Measurements from ENCODE around the gene NPL. TPM values are rescaled to one million over a fixed set of nuclear protein-coding genes. Genes with fewer than 3 reads are reported as not detected.

The NPL gene
- polyA plus RNA-seq, 3 donors from 2014 or later, result 3.6 to 9.1 (median 4.8) TPM

DNA sequence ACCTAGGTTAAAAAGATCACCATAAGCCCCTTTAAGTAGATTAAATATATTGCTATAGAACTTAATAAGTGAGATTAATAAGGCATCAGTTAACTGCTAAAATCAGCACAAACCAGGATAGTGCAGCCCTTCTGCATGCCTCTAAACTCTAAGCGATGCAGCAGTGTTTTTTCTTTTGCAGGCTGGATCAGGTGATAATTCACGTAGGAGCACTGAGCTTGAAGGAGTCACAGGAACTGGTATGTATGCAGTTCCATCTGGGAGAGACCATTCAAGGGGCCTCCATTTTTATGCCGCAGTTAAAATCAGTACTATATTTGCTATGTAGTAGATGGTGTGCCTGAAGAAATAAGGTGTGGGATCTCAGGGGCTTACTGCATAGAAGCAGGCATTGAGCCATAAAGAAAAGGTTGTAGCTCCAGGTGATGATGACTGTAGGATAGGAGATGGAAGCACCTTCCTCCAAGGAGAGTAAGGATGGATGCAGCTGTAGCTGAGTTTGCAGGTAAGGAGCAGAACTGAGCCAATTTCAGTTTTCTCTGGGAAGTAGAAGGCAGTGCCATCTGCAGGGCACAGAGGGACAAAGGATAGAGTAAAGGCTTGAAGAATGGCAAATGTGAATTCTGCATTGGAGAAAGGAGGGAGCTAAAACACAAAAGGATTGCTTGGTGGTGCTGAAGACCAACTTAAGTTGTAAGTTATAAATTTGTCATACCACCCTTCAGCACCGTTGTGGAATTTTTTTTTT is 22.6 kb downstream of the NPL start:
- Mint-ChIP-seq H3K4me1 (no peaks in the 10 kb centered on the region), H3K27ac (no peak overlapping the region), H3K27me3 (ENCODE audit: low read depth in 3 of 3) (peaks cover 0 to 2% (median 0%) of the 10 kb centered on the region in 3 donors), H3K9me3 (no peaks in the 10 kb centered on the region), H3K4me3 (no peak overlapping the region), H3K36me3 (peaks cover 15 to 23% (median 19%) of the 10 kb centered on the region in 3 donors)
- DNase-seq, result no peak

DNA sequence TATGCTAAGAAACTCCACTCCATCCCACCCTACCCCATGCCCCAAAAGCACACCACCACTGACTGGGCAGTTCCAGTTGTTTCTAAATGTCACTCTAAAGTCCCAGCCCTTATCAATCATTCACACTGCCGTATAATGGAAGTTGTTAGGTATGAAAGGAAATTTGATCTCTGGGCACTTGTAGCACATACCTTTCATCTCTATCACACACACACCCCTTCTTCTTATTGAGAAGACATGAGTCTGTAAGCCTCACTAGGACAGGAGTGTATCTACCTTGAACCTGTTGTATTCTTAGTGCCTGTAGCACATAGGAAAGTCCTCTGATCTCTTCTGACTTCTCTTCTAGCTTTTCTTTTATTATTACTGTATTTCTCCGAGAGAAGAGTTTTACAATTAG is 27.3 kb downstream of the NPL start:
- Mint-ChIP-seq H3K27ac (no peak overlapping the region), H3K27me3 (ENCODE audit: low read depth in 3 of 3) (no peaks in the 10 kb centered on the region), H3K4me3 (no peak overlapping the region), H3K9me3 (no peaks in the 10 kb centered on the region), H3K4me1 (no peaks in the 10 kb centered on the region), H3K36me3 (peaks cover 18 to 43% (median 35%) of the 10 kb centered on the region in 3 donors)
- no peak for DNase-seq

DNA sequence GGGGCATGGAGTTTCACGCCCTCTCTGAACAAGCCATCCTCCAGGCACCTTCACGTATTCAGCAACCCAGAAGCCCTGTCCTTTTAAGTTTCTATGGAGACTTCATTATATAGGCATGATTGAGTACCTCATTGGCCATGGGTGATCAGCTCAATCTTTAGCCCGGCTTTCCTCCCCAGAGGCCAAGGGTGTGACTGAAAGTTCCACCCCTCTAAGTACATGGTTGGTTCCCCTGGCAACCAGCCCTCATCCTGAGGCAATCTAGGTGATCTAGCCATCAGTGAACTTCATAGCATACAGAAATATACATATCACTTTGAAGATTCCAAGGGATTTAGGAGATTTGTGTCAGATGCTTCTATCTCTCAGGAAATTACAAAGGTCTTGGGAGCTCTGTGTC is 28.2 kb downstream of the NPL start:
- no peak overlapping the region for H3K27ac Mint-ChIP-seq
- H3K27me3 Mint-ChIP-seq (ENCODE audit: low read depth in 3 of 3), result peaks cover 0 to 2% (median 0%) of the 10 kb centered on the region in 3 donors
- no peak for DNase-seq
- no peak overlapping the region for H3K4me3 Mint-ChIP-seq
- peaks cover 19 to 44% (median 38%) of the 10 kb centered on the region in 3 donors for H3K36me3 Mint-ChIP-seq
- no peaks in the 10 kb centered on the region for H3K4me1 Mint-ChIP-seq
- no peaks in the 10 kb centered on the region for H3K9me3 Mint-ChIP-seq

DNA sequence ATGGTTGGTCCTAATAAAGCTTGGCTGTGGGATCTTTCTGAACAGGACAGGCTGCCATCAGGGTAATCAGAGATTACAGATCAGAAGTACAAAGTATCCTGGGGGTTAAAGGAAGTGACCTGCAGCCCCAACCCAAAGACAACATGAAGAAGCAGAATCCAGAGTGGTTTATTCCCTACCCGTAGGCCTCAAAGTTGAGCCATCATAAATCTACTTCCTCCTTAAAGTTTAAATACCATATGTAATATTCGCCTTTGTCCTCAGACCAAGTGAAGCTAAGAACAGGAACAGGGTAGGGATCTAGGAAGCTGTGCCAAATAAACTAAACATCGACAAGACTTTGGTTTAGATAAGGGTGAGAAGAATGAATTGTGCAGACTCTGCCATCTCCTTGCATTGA is 33.6 kb downstream of the NPL start:
- Mint-ChIP-seq H3K36me3 (peaks cover 18 to 36% (median 34%) of the 10 kb centered on the region in 3 donors), H3K9me3 (no peaks in the 10 kb centered on the region)

DNA sequence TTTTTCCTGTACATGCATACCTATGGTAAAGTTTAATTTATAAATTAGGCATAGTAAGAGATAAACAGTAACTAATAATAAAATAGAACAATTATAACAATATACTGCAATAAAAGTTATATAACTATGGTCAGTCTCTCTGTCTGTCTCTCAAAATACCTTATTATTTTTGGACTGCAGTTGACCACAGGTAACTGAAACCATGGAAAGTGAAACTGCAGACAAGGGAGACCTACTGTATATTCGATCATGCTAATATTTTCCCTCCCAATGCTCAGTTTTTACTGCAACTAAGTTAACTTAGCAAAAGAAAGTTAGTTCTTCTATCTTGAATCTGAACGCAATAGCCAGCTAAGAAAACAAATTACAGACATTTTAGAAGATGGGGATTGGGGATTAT is 37.3 kb downstream of the NPL start:
- H3K4me1 Mint-ChIP-seq, result no peaks in the 10 kb centered on the region
- no peak overlapping the region for H3K4me3 Mint-ChIP-seq
- H3K27me3 Mint-ChIP-seq (ENCODE audit: low read depth in 3 of 3), result peaks cover 0 to 2% (median 0%) of the 10 kb centered on the region in 3 donors
- H3K9me3 Mint-ChIP-seq, result no peaks in the 10 kb centered on the region
- DNase-seq, result no peak
- no peak overlapping the region for H3K27ac Mint-ChIP-seq
- peaks cover 20 to 32% (median 26%) of the 10 kb centered on the region in 3 donors for H3K36me3 Mint-ChIP-seq

More for the DNA sequence above, 33.6 kb downstream of the NPL start:
- DNase-seq, result no peak
- H3K4me3 Mint-ChIP-seq, result no peak overlapping the region
- no peak overlapping the region for H3K27ac Mint-ChIP-seq
- no peaks in the 10 kb centered on the region for H3K4me1 Mint-ChIP-seq
- H3K27me3 Mint-ChIP-seq (ENCODE audit: low read depth in 3 of 3), result peaks cover 0 to 2% (median 0%) of the 10 kb centered on the region in 3 donors

DNA sequence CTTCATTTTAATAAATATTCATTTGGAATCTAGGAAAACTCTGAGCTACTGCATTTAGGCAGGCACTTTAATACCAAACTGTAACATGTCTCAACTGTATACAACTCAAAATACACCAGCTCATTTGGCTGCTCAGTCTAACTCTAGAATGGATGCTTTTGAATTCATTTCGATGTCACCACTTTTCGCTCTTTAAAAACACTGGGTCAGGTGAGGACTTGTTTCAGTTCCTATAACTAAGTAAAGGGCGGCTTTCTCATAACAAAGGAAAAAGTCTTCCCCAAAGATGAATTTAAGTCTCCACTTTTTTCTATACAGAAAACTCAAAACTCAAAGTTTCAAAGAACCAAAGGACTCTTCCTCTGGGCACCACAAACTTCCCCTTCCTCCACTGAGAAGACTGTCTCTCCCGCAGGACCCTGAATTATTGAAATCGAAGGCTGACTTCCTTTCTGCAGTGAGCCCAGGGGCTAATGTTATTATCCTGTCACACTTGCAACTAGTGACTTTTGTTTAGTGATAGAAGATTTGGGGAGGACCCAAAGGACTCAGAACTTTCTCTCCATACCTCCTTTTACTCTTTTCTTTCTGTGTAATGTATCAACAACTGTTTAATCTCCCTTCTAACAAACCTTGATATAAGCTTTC is 39.8 kb downstream of the NPL start:
- DNase-seq, result no peak
- H3K27me3 Mint-ChIP-seq (ENCODE audit: low read depth in 3 of 3), result no peaks in the 10 kb centered on the region
- H3K36me3 Mint-ChIP-seq, result peaks cover 15 to 26% (median 15%) of the 10 kb centered on the region in 3 donors
- no peak overlapping the region for H3K4me3 Mint-ChIP-seq
- H3K9me3 Mint-ChIP-seq, result no peaks in the 10 kb centered on the region
- no peaks in the 10 kb centered on the region for H3K4me1 Mint-ChIP-seq
- no peak overlapping the region for H3K27ac Mint-ChIP-seq

DNA sequence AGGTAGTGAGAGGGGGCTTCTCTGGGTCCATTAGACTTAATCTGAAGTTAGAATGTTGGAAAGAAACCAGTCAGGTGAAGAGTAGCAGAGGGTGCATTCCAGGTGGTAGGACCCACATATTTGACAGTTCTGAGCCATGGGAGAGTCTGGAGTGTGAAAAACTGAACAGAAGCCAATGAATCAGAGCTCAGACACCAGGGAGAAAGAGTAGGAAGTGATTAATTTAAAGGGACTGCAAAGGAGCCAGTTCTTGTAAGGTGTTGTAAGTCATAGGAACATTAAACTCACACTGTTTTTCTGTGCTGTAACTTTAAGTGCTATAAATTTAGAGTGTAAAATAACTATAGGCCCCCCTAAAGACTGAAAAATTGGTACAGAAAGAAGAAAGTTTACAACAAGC is 43.7 kb downstream of the NPL start:
- DNase-seq, result no peak

DNA sequence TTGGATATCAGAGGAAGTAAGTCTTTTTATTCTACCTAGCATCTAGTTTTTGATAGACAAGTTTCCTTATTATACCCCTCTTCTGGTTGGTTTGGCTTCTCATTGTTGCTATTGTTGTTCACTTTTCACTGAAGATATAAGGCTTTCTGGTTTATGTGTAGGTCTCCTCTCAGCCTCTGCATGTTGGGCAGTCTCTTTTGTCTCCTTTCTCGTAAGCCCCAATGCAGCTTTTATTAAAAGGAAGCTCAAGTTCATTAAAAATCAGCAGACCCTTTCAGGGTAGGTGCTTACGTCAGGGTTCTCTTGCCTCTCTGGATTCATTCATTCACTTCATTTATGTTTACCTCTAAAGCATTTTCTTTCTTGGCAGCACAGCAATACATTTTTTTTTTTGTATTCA is 44.8 kb downstream of the NPL start:
- Mint-ChIP-seq H3K4me3 (no peak overlapping the region), H3K27ac (no peak overlapping the region), H3K36me3 (peaks cover 4 to 6% (median 6%) of the 10 kb centered on the region in 3 donors)

More for the DNA sequence above, 43.7 kb downstream of the NPL start:
- Mint-ChIP-seq H3K27me3 (ENCODE audit: low read depth in 3 of 3) (no peaks in the 10 kb centered on the region), H3K4me1 (no peaks in the 10 kb centered on the region), H3K27ac (no peak overlapping the region), H3K36me3 (peaks cover 11 to 13% (median 11%) of the 10 kb centered on the region in 3 donors), H3K9me3 (no peaks in the 10 kb centered on the region), H3K4me3 (no peak overlapping the region)

DNA sequence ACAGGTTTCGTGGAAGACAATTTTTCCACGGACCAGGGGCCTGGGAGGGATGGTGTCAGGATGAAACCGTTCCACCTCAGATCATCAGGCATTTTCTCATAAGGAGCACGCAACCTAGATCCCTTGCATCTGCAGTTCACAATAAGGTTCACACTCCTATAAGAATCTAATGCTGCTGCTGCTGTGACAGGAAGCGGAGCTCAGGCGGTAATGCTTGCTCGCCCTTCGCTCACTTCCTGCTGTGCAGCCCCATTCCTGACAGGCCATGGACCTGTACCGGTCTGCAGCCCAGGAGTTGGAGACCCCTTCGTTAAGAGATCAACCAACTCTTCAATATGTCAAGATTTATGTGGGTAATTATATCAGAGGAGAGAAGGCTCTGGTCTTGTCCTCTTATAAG is 46.2 kb downstream of the NPL start:
- Mint-ChIP-seq H3K9me3 (no peaks in the 10 kb centered on the region), H3K27me3 (ENCODE audit: low read depth in 3 of 3) (peaks cover 7 to 19% (median 13%) of the 10 kb centered on the region in 3 donors), H3K36me3 (no peaks in the 10 kb centered on the region), H3K4me3 (no peak overlapping the region), H3K4me1 (peaks cover 19 to 21% of the 10 kb centered on the region in 2 donors), H3K27ac (no peak overlapping the region)
- no peak for DNase-seq

More for the DNA sequence above, 44.8 kb downstream of the NPL start:
- DNase-seq, result no peak
- Mint-ChIP-seq H3K9me3 (no peaks in the 10 kb centered on the region), H3K4me1 (peaks cover 6% of the 10 kb centered on the region in 2 donors), H3K27me3 (ENCODE audit: low read depth in 3 of 3) (peaks cover 5 to 7% (median 7%) of the 10 kb centered on the region in 3 donors)

DNA sequence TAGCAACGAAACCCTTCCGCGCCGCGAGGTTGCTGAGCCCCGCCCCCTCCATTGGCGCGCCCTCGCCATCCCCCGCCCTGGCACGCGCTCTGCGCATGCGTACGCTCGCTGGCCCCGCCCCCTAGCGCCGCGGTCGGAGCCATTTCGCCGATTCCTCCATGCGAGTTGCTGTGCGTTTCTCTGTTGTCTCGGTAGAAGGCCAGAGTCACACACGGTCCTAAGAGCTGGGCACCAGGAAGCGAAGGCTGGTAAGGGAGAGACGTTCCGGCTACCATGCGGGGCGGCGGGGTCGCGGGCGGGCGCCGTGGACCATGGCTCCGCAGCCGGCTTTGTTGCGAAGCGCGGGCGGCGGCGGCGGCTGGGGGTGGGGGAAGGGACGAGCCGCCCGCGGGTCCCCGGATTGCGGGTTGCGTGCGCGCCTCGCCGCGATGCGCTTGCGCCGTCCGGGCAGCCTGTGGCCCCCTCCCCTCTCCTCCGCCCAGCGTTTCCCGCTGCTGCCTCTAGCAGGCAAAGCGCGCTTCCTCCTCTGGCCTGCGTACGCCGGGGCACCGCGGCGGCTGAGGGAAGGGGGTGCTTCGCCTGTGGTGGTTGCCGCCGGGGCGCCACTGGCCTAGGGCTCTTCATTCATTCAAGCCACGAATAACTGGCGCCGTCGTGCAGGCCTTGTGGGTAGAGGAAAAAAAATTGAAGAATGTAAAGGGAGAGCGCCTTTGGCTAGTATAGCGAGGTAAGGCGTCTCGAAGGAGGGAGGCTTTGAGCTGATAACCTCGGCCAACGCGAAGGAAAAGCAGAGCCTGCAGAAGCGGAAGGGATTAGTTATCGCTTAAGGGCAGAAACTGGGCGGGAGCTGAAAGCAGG is 49.9 kb downstream of the NPL start, which contains the start of gene DHX9:
Gene DHX9, plus strand, starts transcription at position 139 of the 858 bp plus-strand sequence. CDS start 3,220 bp downstream, outside the sequence.
- peak; percentile 96 to 97 (median 97) for DNase-seq
- Mint-ChIP-seq H3K9me3 (no peaks in the 10 kb centered on the region), H3K27me3 (ENCODE audit: low read depth in 3 of 3) (peaks cover 7 to 19% (median 13%) of the 10 kb centered on the region in 3 donors), H3K27ac (peak within 1 kb of the TSS; percentile 91 to 98 (median 95)), H3K4me1 (peaks cover 52 to 57% of the 10 kb centered on the region in 2 donors), H3K36me3 (no peaks in the 10 kb centered on the region), H3K4me3 (peak within 1 kb of the TSS; percentile 92 to 98 (median 97))

DNA sequence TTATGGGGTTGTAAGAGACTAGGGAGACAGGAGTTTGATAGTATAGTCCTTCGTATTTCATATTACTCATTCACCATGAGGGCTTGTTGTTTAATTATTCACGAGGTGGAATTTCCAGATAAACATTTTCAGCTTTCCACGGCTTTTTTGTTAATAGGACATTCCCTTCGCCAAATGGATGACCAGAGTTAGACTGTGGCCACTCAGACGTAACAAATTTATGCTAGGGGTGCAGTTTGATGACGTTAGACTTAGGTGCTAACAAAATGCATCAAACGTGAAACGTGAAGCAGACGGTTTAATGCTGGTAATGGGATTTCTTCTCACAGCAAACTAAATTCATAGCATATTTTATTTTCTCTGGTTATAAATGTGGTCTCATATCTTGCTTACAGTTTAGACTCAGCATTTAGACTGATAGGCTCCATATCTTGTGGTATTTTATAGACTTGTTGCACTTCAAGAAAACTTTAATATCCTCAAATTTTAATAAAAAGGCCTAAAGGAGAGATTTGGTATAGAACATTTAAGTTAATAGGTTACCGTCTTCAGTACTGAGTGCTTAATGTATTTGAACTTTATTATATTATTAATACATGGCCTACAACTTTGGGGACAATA is 51.9 kb downstream of the NPL start:
- peaks cover 0 to 7% (median 2%) of the 10 kb centered on the region in 3 donors for H3K36me3 Mint-ChIP-seq
- DNase-seq, result no peak
- H3K27ac Mint-ChIP-seq, result peak overlapping the region in 5 of 6 donors; percentile 12 to 95 (median 60)
- peak overlapping the region; percentile 92 to 98 (median 97) for H3K4me3 Mint-ChIP-seq
- peaks cover 7 to 19% (median 13%) of the 10 kb centered on the region in 3 donors for H3K27me3 Mint-ChIP-seq (ENCODE audit: low read depth in 3 of 3)
- H3K4me1 Mint-ChIP-seq, result peaks cover 59 to 73% of the 10 kb centered on the region in 2 donors
- no peaks in the 10 kb centered on the region for H3K9me3 Mint-ChIP-seq

DNA sequence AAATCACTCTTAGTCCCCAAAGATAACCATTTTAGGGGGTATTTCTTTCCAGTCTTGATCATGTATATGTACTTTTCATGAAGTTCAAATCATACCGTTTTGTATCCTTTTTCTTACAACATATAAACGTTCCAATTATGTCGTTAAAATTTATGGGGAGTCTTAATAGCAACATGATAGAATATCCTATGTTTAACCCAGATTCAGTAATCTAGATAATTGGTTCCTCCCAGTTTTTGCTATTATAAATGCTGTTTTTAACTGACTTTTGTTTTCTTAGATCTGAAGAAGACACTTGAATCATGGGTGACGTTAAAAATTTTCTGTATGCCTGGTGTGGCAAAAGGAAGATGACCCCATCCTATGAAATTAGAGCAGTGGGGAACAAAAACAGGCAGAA is 52.7 kb downstream of the NPL start:
- DNase-seq, result no peak
- H3K9me3 Mint-ChIP-seq, result no peaks in the 10 kb centered on the region
- peaks cover 59 to 81% of the 10 kb centered on the region in 2 donors for H3K4me1 Mint-ChIP-seq
- H3K27ac Mint-ChIP-seq, result peak overlapping the region in 5 of 6 donors; percentile 19 to 51 (median 34)
- peaks cover 7 to 19% (median 13%) of the 10 kb centered on the region in 3 donors for H3K27me3 Mint-ChIP-seq (ENCODE audit: low read depth in 3 of 3)
- H3K4me3 Mint-ChIP-seq, result peak overlapping the region in 1 of 5 donors; percentile 97
- peaks cover 0 to 12% (median 10%) of the 10 kb centered on the region in 3 donors for H3K36me3 Mint-ChIP-seq

DNA sequence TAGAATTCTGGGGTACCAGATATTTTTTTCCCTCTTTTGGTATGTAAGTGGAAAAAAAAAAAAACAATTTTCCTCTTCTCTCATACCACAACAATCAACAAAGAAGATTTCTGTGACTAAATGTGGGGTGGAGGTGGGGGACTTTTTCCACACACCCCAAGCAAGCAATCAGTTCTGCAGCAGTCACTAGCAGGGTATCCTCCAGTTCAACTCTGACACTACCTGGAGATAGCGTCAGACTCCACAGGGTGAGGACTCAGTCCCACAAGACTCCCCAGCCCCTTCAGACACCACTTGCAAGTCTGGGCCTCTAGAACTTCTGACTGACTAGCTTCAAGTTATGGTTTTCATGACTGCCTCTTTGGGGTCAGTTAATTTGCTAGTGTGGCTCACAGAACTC is 55.8 kb downstream of the NPL start:
- no peak for DNase-seq
- Mint-ChIP-seq H3K27me3 (ENCODE audit: low read depth in 3 of 3) (peaks cover 0 to 4% (median 0%) of the 10 kb centered on the region in 3 donors), H3K4me3 (no peak overlapping the region), H3K27ac (peak overlapping the region in 2 of 6 donors; percentile 4 to 34), H3K9me3 (no peaks in the 10 kb centered on the region), H3K4me1 (peaks cover 59 to 95% of the 10 kb centered on the region in 2 donors), H3K36me3 (peaks cover 9 to 35% (median 26%) of the 10 kb centered on the region in 3 donors)

Data from immature natural killer cell (primary cell).